NT2/D1 (cell line): ENCODE data around the gene ARHGEF2.

Experiments used
- YY1 ChIP-seq: IDR thresholded peaks from 2 replicates; pipeline ENCODE4 v1.6.1; 2011; ENCODE audit not compliant: insufficient read length, insufficient read depth
- ZNF274 ChIP-seq: IDR thresholded peaks from 2 replicates; pipeline ENCODE4 v1.6.1; 2011; ENCODE audit warnings: mild to moderate bottlenecking, low read depth, low read length

DNA sequence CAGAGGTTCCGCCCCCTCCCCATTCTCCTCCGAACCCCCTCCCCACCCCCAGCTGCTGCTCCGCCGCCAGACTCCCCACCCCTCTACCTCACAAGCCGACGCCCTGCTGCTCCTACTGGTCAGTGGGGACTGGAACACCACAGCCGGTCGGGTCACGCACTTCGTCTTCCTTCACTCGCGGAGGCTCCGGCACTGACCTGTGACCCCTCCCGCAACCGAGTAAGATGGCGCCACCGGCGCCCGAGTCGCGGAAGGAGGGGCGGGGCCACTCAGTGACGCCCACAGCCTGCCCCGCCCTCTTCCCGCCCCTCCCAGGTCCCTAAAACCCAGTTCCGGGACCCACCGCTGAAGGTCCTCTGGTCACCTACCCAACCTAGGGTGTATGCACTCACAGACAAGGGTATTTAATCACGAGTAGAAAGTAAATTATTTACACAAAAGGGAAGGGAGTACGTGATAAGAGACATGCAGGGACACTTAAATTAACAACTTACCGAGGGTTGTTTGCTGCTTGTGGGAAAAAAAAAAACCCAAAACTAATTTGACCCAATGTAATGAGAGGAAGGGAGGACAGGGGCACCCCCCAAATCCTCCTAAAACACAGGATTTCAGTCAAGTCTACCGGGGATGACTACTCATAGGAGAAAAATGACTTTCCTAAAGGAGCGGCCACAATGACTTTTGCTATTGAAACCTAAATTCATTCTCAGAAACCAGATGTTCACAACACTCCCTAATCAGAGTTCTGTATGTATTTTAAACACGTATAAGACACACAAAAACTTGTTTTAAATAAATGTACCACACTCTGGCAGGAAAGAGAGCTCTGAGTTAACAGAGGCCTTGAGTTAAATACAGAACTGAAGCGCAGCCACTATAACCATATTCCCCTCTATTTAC, 66.9 kb downstream of the ARHGEF2 start, which contains the start of gene RIT1:
- no peak for TF ChIP-seq ZNF274
- peak; percentile 74 for TF ChIP-seq YY1
